HEK293T (cell line): Measurements from ENCODE around the gene ANKRD7.

Experiments
- CTCF ChIA-PET: fragments of 350-600 bp; formaldehyde crosslinking; extraction: SDS; loops from one replicate; lab custom pipeline; 2021; ENCODE audit warnings: antibody characterized with exemption, inconsistent platforms; lab: Yijun Ruan, JAX
- POLR2A ChIA-PET: fragments of 350-600 bp; formaldehyde crosslinking; extraction: SDS; loops from one replicate; lab custom pipeline; 2020; ENCODE audit warnings: antibody characterized with exemption, inconsistent platforms; lab: Yijun Ruan, JAX
- DNase-seq: peaks from one replicate; pipeline ENCODE4 v3.0.0; 2012; ENCODE audit warnings: mixed read lengths; ENCODE audit errors: extremely low spot score
- ARNT ChIP-seq: fragments of 450-650 bp; IDR thresholded peaks from 2 replicates; pipeline ENCODE4 v1.6.1; 2017; ENCODE audit warnings: mild to moderate bottlenecking
- BHLHE40 ChIP-seq: fragments of 450-650 bp; IDR thresholded peaks from 2 replicates; pipeline ENCODE4 v1.6.1; 2016; ENCODE audit warnings: mild to moderate bottlenecking, moderate library complexity, borderline replicate concordance
- CTBP1 ChIP-seq: fragments of 450-650 bp; IDR thresholded peaks from 2 replicates; pipeline ENCODE4 v1.6.1; 2016; ENCODE audit warnings: borderline replicate concordance
- ELF4 ChIP-seq: fragments of 450-650 bp; IDR thresholded peaks from 2 replicates; pipeline ENCODE4 v1.6.1; 2017; ENCODE audit warnings: antibody characterized with exemption
- FOXA1 ChIP-seq: fragments of 450-650 bp; IDR thresholded peaks from 2 replicates; pipeline ENCODE4 v1.6.1; 2016; ENCODE audit warnings: mild to moderate bottlenecking
- FOXK2 ChIP-seq: fragments of 450-650 bp; IDR thresholded peaks from 2 replicates; pipeline ENCODE4 v1.6.1; 2016; ENCODE audit warnings: mild to moderate bottlenecking
- FOXM1 ChIP-seq: fragments of 450-650 bp; IDR thresholded peaks from 2 replicates; pipeline ENCODE4 v1.6.1; 2017; ENCODE audit warnings: mild to moderate bottlenecking, borderline replicate concordance
- HDGF ChIP-seq: fragments of 450-650 bp; IDR thresholded peaks from 2 replicates; pipeline ENCODE4 v1.6.1; 2017; ENCODE audit warnings: antibody characterized with exemption, borderline replicate concordance
- L3MBTL2 ChIP-seq: fragments of 450-650 bp; conservative IDR thresholded peaks from 2 replicates; pipeline ENCODE4 v1.6.1; 2016; ENCODE audit warnings: mild to moderate bottlenecking
- LEF1 ChIP-seq: fragments of 450-650 bp; IDR thresholded peaks from 2 replicates; pipeline ENCODE4 v1.6.1; 2017; ENCODE audit warnings: mild to moderate bottlenecking, borderline replicate concordance
- NFRKB ChIP-seq: fragments of 450-650 bp; IDR thresholded peaks from 2 replicates; pipeline ENCODE4 v1.6.1; 2016; ENCODE audit warnings: mild to moderate bottlenecking, moderate library complexity
- SP1 ChIP-seq: fragments of 450-650 bp; IDR thresholded peaks from 2 replicates; pipeline ENCODE4 v1.6.1; 2017
- SUZ12 ChIP-seq: fragments of 450-650 bp; IDR thresholded peaks from 2 replicates; pipeline ENCODE4 v1.6.1; 2016; ENCODE audit warnings: mild to moderate bottlenecking
- TARDBP ChIP-seq: fragments of 450-650 bp; IDR thresholded peaks from 2 replicates; pipeline ENCODE4 v1.6.1; 2016
- ZNF384 ChIP-seq: fragments of 450-650 bp; IDR thresholded peaks from 2 replicates; pipeline ENCODE4 v1.6.1; 2016
- TF ChIP-seq, protein P1 (sequence below): fragments of 450-650 bp; IDR thresholded peaks from 2 replicates; pipeline ENCODE4 v1.6.1; 2016

Gene ANKRD7

DNA sequence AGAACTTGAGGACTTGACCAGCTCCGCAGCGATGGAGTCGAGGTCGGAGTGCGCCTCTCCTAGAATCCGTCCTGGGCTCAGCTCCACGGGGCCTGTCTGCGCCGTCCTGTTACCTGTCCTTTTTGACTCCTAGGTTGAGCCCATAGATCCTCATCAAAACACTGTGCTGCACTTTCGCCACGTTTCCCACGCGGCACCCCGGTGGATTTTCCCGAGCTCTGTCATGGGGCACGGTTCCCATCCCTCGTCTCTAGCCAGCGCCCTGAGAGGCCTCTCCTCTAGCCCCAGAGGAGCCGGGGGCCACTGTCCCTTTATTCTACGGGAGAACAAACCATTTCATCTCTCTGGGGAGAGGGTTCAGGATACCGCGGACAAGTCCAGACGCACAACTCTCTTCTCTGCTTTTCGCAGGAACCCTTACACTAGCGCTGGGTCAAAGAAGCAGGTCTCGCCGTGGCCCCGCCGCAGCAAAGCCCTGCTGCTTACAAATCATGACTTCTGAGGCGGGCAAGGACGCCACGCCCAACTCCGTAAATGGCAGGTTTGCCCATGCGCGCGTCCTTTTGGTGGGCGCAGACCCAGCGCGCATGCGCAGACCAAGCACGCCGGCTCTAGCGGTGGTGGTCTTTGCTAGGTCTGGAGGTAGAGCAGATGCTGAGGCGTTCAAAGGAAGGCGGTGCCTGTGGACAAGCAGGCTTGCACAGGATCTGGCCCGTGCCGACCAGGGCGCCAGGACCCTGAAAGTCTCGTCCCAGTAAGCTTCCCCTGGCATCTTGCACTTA lies 10.3 kb upstream of the ANKRD7 start:
- ChIA-PET POLR2A (no interaction called here), CTCF (no interaction called here)
- peak; percentile 84 for DNase-seq
- TF ChIP-seq ZNF384, result no peak
- TF ChIP-seq BHLHE40, result no peak
- TF ChIP-seq ELF4, result no peak
- TF ChIP-seq FOXA1, result no peak
- TF ChIP-seq L3MBTL2, result peak; percentile 41
- TF ChIP-seq HDGF, result no peak
- TF ChIP-seq, protein P1, sequence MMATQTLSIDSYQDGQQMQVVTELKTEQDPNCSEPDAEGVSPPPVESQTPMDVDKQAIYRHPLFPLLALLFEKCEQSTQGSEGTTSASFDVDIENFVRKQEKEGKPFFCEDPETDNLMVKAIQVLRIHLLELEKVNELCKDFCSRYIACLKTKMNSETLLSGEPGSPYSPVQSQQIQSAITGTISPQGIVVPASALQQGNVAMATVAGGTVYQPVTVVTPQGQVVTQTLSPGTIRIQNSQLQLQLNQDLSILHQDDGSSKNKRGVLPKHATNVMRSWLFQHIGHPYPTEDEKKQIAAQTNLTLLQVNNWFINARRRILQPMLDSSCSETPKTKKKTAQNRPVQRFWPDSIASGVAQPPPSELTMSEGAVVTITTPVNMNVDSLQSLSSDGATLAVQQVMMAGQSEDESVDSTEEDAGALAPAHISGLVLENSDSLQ, result peak; percentile 28

DNA sequence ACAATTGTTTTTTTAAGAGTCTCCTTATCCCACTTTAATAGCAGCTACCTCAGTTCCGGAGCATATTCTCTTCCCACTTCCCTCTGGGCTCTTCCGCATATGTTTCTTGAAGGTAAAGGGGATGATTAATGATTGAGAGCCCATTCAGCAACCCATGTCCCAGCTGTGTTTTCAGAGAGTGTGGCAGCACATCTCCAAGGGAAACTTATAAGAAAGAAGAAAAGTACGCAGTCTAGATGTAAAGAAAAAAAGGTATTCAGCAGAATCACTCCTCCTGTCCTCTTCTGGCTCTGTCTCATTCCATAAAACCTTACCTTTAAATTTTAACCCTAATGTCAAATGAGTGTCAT lies 9.7 kb upstream of the ANKRD7 start:
- POLR2A ChIA-PET, result no interaction called here
- CTCF ChIA-PET, result no interaction called here

DNA sequence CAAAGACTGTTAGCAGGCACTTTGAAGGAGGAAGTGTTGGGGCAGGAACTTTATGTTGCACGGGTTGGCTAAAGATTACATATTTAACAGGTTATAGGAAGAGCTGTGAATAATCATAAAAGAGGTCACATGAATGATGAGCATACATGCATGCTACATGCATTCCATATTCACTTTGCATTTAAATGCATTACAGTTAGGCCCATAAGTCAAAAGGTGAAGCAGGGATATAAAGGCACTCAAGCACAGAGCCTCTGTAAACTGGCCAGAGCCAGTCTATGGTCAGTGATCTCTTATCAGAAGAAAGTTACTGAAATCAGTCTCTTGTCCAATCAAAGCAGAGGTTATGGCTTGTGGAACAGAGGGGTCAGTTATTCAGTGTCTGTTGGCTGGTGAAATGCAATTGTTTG lies 7.3 kb upstream of the ANKRD7 start:
- TF ChIP-seq LEF1 (no peak), BHLHE40 (no peak), FOXK2 (no peak), FOXM1 (no peak), FOXA1 (no peak), ZNF384 (no peak), NFRKB (no peak), CTBP1 (no peak), HDGF (no peak), SUZ12 (no peak), ELF4 (no peak), TARDBP (no peak), ARNT (no peak), SP1 (no peak)
- TF ChIP-seq, protein P1, result no peak
- DNase-seq, result no peak
- CTCF ChIA-PET, result no interaction called here
- POLR2A ChIA-PET, result no interaction called here

More for the DNA sequence above, 9.7 kb upstream of the ANKRD7 start:
- TF ChIP-seq L3MBTL2 (0 out of 2 replicates have a peak, but pooled peaks have one; percentile 1), FOXA1 (no peak), NFRKB (no peak), TARDBP (no peak)
- DNase-seq, result no peak

DNA sequence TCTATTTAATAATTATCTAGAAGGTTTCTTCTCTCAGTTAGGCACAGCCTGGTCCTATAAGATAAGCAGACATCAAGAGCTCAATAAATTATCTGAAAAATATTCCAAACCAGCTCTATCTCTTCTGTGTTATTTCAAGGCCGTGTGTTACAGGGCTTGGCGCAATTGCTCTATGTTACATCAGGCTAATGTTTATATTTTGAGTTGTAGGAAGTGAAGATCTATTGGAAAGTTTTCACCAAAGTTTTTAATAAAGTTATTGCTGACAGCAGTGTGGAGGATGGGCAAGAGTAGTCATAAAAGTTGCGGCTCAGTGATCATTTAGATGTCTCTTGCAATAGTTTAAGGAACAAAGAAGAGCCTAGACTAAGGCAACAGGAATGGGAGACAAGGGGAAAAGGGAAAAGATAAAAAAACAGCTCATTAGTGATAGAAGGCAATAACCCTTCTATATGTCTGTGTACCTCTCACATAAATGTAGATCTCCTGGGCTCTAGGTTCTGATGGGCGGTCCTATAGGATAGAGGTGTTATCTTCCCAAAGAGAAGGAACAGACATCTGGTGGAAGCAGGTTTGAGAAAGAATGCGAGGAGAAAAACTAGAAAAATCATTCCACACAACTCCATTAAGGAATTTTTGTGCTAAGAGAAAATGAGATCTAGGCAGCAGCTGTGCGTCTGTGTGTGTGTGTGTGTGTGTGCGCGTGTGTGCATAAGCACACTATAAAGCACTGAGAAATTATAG lies 5.9 kb upstream of the ANKRD7 start:
- no peak for DNase-seq
- TF ChIP-seq, protein P1, result no peak
- TF ChIP-seq NFRKB (no peak), HDGF (no peak), FOXA1 (no peak), BHLHE40 (no peak), ZNF384 (no peak), CTBP1 (no peak), ARNT (no peak), SP1 (no peak), TARDBP (no peak), LEF1 (no peak), FOXK2 (no peak)
- ChIA-PET CTCF (no interaction called here), POLR2A (no interaction called here)

DNA sequence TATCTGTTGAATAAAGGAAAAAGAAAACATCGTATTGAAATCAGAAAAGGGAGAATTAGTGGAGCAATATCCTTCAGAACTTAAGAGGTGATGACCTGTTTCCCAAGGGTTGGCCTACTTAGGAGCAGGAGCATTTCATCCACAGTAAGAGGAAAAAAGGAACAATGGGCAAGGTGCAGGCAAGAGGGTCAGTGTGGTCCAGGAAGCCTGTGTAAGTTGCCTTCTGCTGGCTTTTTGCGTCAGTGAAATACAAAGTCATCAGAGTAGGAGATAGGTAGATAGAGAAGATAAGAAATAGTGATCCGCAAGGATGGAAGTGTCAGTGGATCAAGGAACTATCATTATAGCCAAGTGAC lies 5.4 kb upstream of the ANKRD7 start:
- TF ChIP-seq FOXA1 (no peak), CTBP1 (no peak), NFRKB (no peak), SP1 (no peak), L3MBTL2 (no peak), LEF1 (no peak), FOXK2 (no peak), FOXM1 (no peak), ZNF384 (no peak), ARNT (no peak), BHLHE40 (no peak), ELF4 (no peak)
- TF ChIP-seq, protein P1, result no peak
- no peak for DNase-seq
- POLR2A ChIA-PET, result no interaction called here
- CTCF ChIA-PET, result no interaction called here

DNA sequence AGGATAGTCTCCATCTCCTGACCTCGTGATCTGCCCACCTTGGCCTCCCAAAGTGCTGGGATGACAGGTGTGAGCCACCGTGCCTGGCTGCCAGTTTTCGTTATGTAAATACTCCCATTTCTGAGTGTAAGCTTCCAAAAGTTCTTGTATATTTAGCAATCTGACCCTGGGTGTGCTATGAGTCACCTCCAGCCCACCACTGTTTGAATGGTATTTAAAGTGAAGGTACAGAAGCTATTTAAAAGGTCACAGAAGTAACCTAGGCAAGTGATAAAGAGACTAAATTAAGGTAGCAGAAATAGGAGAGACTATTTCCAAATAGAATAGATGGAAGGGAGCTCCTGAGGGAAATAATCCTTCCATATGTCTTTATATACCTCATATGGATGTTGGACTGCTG lies 3.9 kb upstream of the ANKRD7 start:
- ChIA-PET CTCF (no interaction called here), POLR2A (no interaction called here)
- no peak for DNase-seq
- TF ChIP-seq, protein P1, result no peak
- TF ChIP-seq FOXA1 (no peak), ELF4 (no peak)
